Kasumi-1 (cell line): ENCODE results near the gene MAMDC2.
"Not testable (repeated sequence)": the region's sequence is repeated elsewhere in the genome, so short reads cannot be mapped to it uniquely, and the experiment has no call there.

ENCODE experiments used
- DNase-seq, 2 experiments: peaks; one replicate each; lab custom pipeline; 2025; lab: John Stamatoyannopoulos, UW

Gene MAMDC2

GRCh38 chr9:70038171-70038621 is 5.5 kb upstream of the MAMDC2 start:
- DNase-seq = not testable (repeated sequence)

- no peak for DNase-seq
Measured at GRCh38 chr9:70040376-70040903, 3.2 kb upstream of the MAMDC2 start.

- no peak for DNase-seq
Measured at GRCh38 chr9:70042461-70043215, 1.0 kb upstream of the MAMDC2 start.

- DNase-seq = no peak
Measured at GRCh38 chr9:70043285-70043684, 363 bp upstream of the MAMDC2 start.

GRCh38 chr9:70044490-70045307 is 1.1 kb downstream of the MAMDC2 start:
- no peak for DNase-seq

- no peak for DNase-seq
Measured at GRCh38 chr9:70045452-70045851, 1.8 kb downstream of the MAMDC2 start.

- DNase-seq = no peak
Measured at GRCh38 chr9:70046274-70047070, 2.8 kb downstream of the MAMDC2 start.

- DNase-seq = no peak
Measured at GRCh38 chr9:70049236-70049635, 5.6 kb downstream of the MAMDC2 start.

- no peak for DNase-seq
Measured at GRCh38 chr9:70049672-70050271, 6.1 kb downstream of the MAMDC2 start.

- DNase-seq = no peak
Measured at GRCh38 chr9:70052768-70053167, 9.1 kb downstream of the MAMDC2 start.

GRCh38 chr9:70053864-70054263 is 10.2 kb downstream of the MAMDC2 start:
- no peak for DNase-seq

- DNase-seq = no peak
Measured at GRCh38 chr9:70054521-70054920, 10.9 kb downstream of the MAMDC2 start.

GRCh38 chr9:70055406-70056210 is 12.0 kb downstream of the MAMDC2 start:
- DNase-seq = no peak

GRCh38 chr9:70056211-70056944 is 12.7 kb downstream of the MAMDC2 start:
- no peak for DNase-seq

- DNase-seq = no peak
Measured at GRCh38 chr9:70058569-70059116, 15.0 kb downstream of the MAMDC2 start.

- DNase-seq = no peak
Measured at GRCh38 chr9:70060148-70060882, 16.7 kb downstream of the MAMDC2 start.

- no peak for DNase-seq
Measured at GRCh38 chr9:70060883-70061507, 17.3 kb downstream of the MAMDC2 start.

- DNase-seq = no peak
Measured at GRCh38 chr9:70061776-70062175, 18.1 kb downstream of the MAMDC2 start.

- no peak for DNase-seq
Measured at GRCh38 chr9:70064496-70064895, 20.8 kb downstream of the MAMDC2 start.
